RWPE1 (cell line): ENCODE results near the gene CHCHD6.
"Not testable (repeated sequence)": the region's sequence is repeated elsewhere in the genome, so short reads cannot be mapped to it uniquely, and the experiment has no call there.

Experiments used
- CTCF ChIA-PET: fragments of 350-600 bp; sonication (Branson Sonifier 250); formaldehyde crosslinking; extraction: SDS; loops from one replicate; lab custom pipeline; 2021; lab: Yijun Ruan, JAX
- POLR2A ChIA-PET: fragments of 400-600 bp; formaldehyde crosslinking; extraction: SDS; loops from one replicate; lab custom pipeline; 2020; ENCODE audit warnings: antibody characterized with exemption; ENCODE audit not compliant: low non-redundant PET; lab: Yijun Ruan, JAX
- DNase-seq: peaks from one replicate; pipeline ENCODE4 v3.0.0; 2012; ENCODE audit warnings: low spot score
- H3K27ac ChIP-seq: fragments of 450-650 bp; 2 replicates; pipeline ENCODE4 v1.5.1; 2017
- CTCF ChIP-seq: fragments of 450-650 bp; conservative IDR thresholded peaks from 2 replicates; pipeline ENCODE4 v1.5.1; 2017; ENCODE audit warnings: low read depth, mild to moderate bottlenecking

CHCHD6 gene

GRCh38 chr3:126797563-126797962, 93.5 kb downstream of the CHCHD6 start:
- ChIA-PET CTCF (interaction anchor here (1.1 kb wide), 1 partner anchor 160 kb away, joined by 3 read pairs; no protein-coding TSS in a partner anchor), POLR2A (no interaction called here)
- no peak for TF ChIP-seq CTCF
- no peak for DNase-seq
- no peak overlapping the region for H3K27ac ChIP-seq

GRCh38 chr3:126798521-126798920, 94.5 kb downstream of the CHCHD6 start:
- CTCF ChIA-PET = no interaction called here
- POLR2A ChIA-PET = no interaction called here
- no peak for TF ChIP-seq CTCF
- no peak overlapping the region for H3K27ac ChIP-seq
- no peak for DNase-seq

GRCh38 chr3:126799099-126799498, 95.1 kb downstream of the CHCHD6 start:
- H3K27ac ChIP-seq = no peak overlapping the region
- no peak for TF ChIP-seq CTCF
- CTCF ChIA-PET = no interaction called here
- POLR2A ChIA-PET = no interaction called here
- DNase-seq = no peak

GRCh38 chr3:126801312-126801711, 97.3 kb downstream of the CHCHD6 start:
- DNase-seq, POLR2A ChIA-PET, H3K27ac ChIP-seq, CTCF ChIA-PET: not testable (repeated sequence)

- POLR2A ChIA-PET = no interaction called here
- CTCF ChIA-PET = no interaction called here
- no peak for DNase-seq
- no peak overlapping the region for H3K27ac ChIP-seq
- TF ChIP-seq CTCF = no peak
These were observed 103.8 kb downstream of the CHCHD6 start for GRCh38 chr3:126807795-126808194.

- ChIA-PET CTCF (no interaction called here), POLR2A (no interaction called here)
- no peak for DNase-seq
- no peak for TF ChIP-seq CTCF
- H3K27ac ChIP-seq = no peak overlapping the region
These were observed 107.5 kb downstream of the CHCHD6 start for GRCh38 chr3:126811530-126811929.

GRCh38 chr3:126816298-126816697, 112.3 kb downstream of the CHCHD6 start:
- ChIA-PET POLR2A (no interaction called here), CTCF (no interaction called here)
- no peak for DNase-seq
- TF ChIP-seq CTCF = no peak
- no peak overlapping the region for H3K27ac ChIP-seq
